ENCODE results near the gene SFN.

Gene SFN

DNA sequence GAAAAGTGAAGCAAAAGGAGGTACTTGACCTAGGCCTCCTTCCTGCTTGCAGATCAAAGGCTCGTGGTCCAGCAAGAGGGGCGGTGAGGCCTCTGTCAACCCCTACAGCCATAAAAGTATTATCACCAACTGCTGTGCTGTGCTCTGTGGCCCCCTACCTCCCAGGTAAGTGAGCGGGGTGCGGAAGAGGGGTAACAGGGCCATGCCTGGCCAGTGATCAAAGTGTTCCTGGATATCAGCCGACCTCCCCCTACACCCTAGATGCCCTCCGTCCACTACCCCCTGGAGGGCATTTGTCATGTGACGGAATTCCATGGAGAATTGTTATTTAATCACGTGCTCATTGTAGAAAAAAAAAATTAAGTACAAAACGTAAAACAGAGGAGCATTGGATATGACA lies 10.2 kb upstream of the SFN start:
- Mint-ChIP-seq H3K27ac (no peak overlapping the region), H3K4me1 (no peaks in the 10 kb centered on the region), H3K36me3 (peaks cover 29% of the 10 kb centered on the region), H3K4me3 (no peak overlapping the region), H3K9me3 (no peaks in the 10 kb centered on the region), H3K27me3 (no peaks in the 10 kb centered on the region)
- no peak for ATAC-seq (ENCODE audit: low read depth)
- no peak for DNase-seq (ENCODE audit: low spot score in 2 of 2)

DNA sequence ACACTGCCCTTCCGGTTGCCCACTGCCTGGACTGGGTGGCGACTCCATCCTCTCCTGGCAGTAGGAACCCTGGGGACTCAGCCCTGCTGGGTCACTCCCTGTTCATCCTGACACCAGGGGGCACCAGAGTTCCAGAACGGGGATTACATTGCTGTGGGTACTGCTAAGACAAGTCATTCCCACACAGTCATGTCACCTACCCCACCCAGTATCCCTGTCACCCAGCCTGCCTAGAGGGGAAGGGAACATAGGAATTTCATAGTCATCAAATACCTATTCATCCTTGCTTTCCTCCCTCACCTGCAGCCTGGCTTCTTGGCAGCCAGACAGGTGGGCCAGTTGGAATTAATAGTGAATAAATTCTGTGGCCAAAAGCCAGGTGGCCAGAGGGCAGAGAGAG lies 9.8 kb upstream of the SFN start:
- Mint-ChIP-seq H3K27ac (no peak overlapping the region), H3K36me3 (peaks cover 26% of the 10 kb centered on the region)

GRCh38 chr1:26853600-26853999 lies 9.3 kb upstream of the SFN start:
- no peaks in the 10 kb centered on the region for H3K27me3 Mint-ChIP-seq
- DNase-seq (ENCODE audit: low spot score in 2 of 2) (no peak), ATAC-seq (ENCODE audit: low read depth) (no peak)
- H3K36me3 Mint-ChIP-seq: peaks cover 24% of the 10 kb centered on the region
- H3K4me3 Mint-ChIP-seq: no peak overlapping the region
- H3K27ac Mint-ChIP-seq: no peak overlapping the region
- H3K4me1 Mint-ChIP-seq: no peaks in the 10 kb centered on the region
- no peaks in the 10 kb centered on the region for H3K9me3 Mint-ChIP-seq

More for the DNA sequence above, 9.8 kb upstream of the SFN start:
- no peaks in the 10 kb centered on the region for H3K9me3 Mint-ChIP-seq
- H3K27me3 Mint-ChIP-seq: no peaks in the 10 kb centered on the region
- H3K4me3 Mint-ChIP-seq: no peak overlapping the region
- no peaks in the 10 kb centered on the region for H3K4me1 Mint-ChIP-seq
- DNase-seq (ENCODE audit: low spot score in 2 of 2): peak; percentile 80 to 85
- ATAC-seq (ENCODE audit: low read depth): peak; percentile 97

DNA sequence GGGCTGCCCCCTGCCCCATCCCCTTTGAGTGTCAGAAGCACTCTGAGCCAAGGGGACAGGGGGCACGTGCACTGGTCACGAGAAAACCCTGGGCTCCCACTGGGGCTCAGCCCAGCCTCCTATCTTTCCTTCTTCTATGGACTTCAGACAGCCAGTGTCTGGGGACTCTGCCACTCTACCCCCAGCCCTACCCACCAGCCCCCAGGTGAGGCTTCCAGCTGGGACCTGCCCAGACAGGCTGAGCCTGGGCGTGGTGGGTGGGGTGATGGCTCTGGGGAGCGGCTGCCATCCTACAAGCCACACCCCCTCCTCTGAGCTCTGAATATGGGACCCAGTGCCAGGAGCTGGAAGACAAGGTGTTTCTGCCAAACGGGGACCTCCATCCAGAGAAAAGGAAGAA lies 8.0 kb upstream of the SFN start:
- Mint-ChIP-seq H3K4me1 (no peaks in the 10 kb centered on the region), H3K9me3 (no peaks in the 10 kb centered on the region), H3K27me3 (no peaks in the 10 kb centered on the region), H3K4me3 (no peak overlapping the region), H3K36me3 (peaks cover 20% of the 10 kb centered on the region), H3K27ac (no peak overlapping the region)
- DNase-seq (ENCODE audit: low spot score in 2 of 2) (no peak), ATAC-seq (ENCODE audit: low read depth) (no peak)

DNA sequence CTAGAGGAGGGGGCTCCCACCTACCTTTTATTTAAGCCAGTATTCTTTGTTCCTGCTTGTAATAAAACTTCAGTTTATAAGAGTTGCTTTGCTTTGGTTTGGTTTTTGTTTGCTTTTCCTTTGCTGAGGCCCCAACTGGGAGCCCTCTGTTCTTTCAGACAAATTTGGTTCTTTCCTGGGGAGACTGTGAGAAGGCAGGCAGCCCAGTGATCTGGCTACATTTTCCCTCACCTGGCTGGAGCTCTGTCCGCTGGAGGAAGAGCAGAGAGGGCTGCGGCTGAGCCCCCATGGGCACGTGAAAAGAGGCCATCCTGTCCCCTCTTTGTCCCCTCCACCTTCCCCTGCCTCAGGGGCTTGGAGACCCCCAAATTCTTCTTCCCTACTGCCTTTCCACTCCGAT lies 7.3 kb upstream of the SFN start:
- no peak for ATAC-seq (ENCODE audit: low read depth)
- H3K27ac Mint-ChIP-seq: no peak overlapping the region
- DNase-seq (ENCODE audit: low spot score in 2 of 2): no peak
- peaks cover 15% of the 10 kb centered on the region for H3K36me3 Mint-ChIP-seq
- H3K4me3 Mint-ChIP-seq: no peak overlapping the region
- no peaks in the 10 kb centered on the region for H3K4me1 Mint-ChIP-seq
- H3K9me3 Mint-ChIP-seq: no peaks in the 10 kb centered on the region
- no peaks in the 10 kb centered on the region for H3K27me3 Mint-ChIP-seq

DNA sequence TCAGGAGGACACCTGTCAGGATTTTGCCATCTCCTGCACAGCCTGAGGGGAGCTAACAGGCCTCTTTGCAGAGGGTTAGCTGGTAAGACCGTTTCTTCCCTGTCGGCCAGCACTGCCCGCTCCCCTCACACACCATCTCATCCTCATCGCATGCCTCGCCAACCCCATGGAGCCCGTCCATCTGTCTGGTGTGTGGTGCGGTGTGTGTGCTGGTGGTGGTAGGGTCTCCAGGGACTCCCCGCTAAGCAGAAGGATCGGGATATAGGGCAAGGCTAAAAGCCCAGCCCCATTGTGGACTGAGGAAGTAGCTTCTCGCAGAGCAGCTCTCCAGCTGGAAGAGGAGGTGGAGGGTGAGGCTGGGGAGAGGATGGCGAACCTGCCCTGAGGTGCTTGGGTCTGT lies 6.8 kb upstream of the SFN start:
- Mint-ChIP-seq H3K4me3 (no peak overlapping the region), H3K36me3 (peaks cover 11% of the 10 kb centered on the region), H3K27ac (no peak overlapping the region), H3K27me3 (no peaks in the 10 kb centered on the region), H3K4me1 (no peaks in the 10 kb centered on the region), H3K9me3 (no peaks in the 10 kb centered on the region)
- ATAC-seq (ENCODE audit: low read depth) (no peak), DNase-seq (ENCODE audit: low spot score in 2 of 2) (no peak)

GRCh38 chr1:26856604-26857469 lies 6.1 kb upstream of the SFN start:
- Mint-ChIP-seq H3K27me3 (no peaks in the 10 kb centered on the region), H3K27ac (no peak overlapping the region), H3K4me3 (no peak overlapping the region), H3K9me3 (no peaks in the 10 kb centered on the region), H3K36me3 (peaks cover 6% of the 10 kb centered on the region), H3K4me1 (no peaks in the 10 kb centered on the region)
- no peak for DNase-seq (ENCODE audit: low spot score in 2 of 2)
- no peak for ATAC-seq (ENCODE audit: low read depth)

DNA sequence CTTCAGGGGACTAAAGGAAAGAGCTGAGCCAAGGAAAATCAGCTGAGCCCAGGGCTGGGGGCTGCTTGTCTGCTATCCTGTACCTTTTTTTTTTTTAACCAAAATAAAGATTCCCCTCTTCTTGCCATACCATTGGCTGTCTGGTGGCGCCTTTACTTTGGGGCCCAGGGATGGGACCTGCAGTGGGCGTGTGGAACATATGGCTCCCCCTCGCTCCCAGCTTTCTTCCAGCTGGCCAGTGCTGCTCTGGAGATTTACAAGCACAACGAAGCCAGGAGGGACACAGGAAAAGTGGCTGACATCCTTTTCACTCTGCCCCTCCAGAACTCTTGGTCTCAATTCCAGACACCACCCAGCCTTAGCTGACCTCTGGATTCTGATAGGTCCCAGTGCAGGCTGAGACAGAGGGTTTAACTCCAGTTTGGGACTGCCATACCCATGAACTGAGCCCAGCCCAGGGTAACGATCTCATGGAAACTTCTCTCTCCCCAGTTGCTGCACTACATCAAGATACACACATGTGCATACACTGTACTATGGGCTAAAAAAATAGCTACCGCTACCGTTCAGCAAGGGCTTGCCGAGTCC lies 5.4 kb upstream of the SFN start:
- Mint-ChIP-seq H3K27ac (no peak overlapping the region), H3K9me3 (no peaks in the 10 kb centered on the region), H3K4me1 (no peaks in the 10 kb centered on the region), H3K27me3 (no peaks in the 10 kb centered on the region), H3K36me3 (peaks cover 5% of the 10 kb centered on the region), H3K4me3 (no peak overlapping the region)
- ATAC-seq (ENCODE audit: low read depth) (no peak), DNase-seq (ENCODE audit: low spot score in 2 of 2) (no peak)

DNA sequence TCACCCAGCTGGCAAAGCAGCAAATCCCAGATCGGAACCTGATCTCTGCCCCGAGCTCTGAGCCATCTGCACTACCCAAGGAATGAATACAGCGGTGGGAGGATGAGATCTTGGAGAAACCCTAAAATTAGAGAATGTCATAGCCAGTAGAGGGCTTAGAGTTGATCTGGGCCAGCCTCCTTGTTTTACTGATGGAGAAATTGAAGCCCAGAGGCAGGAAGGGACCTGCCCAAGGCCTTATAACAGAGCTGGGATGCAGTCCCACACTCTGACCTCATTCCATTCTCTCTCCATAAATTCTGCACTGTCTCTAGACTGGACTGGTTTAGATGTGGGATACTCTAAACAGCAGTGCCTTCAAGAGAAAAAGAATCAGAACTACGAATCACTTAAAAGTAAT lies 4.8 kb upstream of the SFN start:
- H3K36me3 Mint-ChIP-seq: peaks cover 5% of the 10 kb centered on the region
- no peak overlapping the region for H3K4me3 Mint-ChIP-seq
- no peak for DNase-seq (ENCODE audit: low spot score in 2 of 2)
- H3K4me1 Mint-ChIP-seq: no peaks in the 10 kb centered on the region
- no peaks in the 10 kb centered on the region for H3K27me3 Mint-ChIP-seq
- H3K9me3 Mint-ChIP-seq: no peaks in the 10 kb centered on the region
- no peak overlapping the region for H3K27ac Mint-ChIP-seq
- ATAC-seq (ENCODE audit: low read depth): no peak

- Mint-ChIP-seq H3K36me3 (peaks cover 5% of the 10 kb centered on the region), H3K27ac (no peak overlapping the region), H3K4me3 (no peak overlapping the region), H3K9me3 (no peaks in the 10 kb centered on the region), H3K4me1 (peaks cover 2% of the 10 kb centered on the region), H3K27me3 (no peaks in the 10 kb centered on the region)
- DNase-seq (ENCODE audit: low spot score in 2 of 2) (no peak), ATAC-seq (ENCODE audit: low read depth) (no peak)
These were observed 3.9 kb upstream of the SFN start for GRCh38 chr1:26858891-26859640.

GRCh38 chr1:26861286-26861701 lies 1.7 kb upstream of the SFN start:
- H3K27ac Mint-ChIP-seq: no peak overlapping the region
- peaks cover 5% of the 10 kb centered on the region for H3K4me1 Mint-ChIP-seq
- H3K36me3 Mint-ChIP-seq: peaks cover 3% of the 10 kb centered on the region
- ATAC-seq (ENCODE audit: low read depth) (no peak), DNase-seq (ENCODE audit: low spot score in 2 of 2) (no peak)
- no peak overlapping the region for H3K4me3 Mint-ChIP-seq
- no peaks in the 10 kb centered on the region for H3K27me3 Mint-ChIP-seq
- no peaks in the 10 kb centered on the region for H3K9me3 Mint-ChIP-seq

DNA sequence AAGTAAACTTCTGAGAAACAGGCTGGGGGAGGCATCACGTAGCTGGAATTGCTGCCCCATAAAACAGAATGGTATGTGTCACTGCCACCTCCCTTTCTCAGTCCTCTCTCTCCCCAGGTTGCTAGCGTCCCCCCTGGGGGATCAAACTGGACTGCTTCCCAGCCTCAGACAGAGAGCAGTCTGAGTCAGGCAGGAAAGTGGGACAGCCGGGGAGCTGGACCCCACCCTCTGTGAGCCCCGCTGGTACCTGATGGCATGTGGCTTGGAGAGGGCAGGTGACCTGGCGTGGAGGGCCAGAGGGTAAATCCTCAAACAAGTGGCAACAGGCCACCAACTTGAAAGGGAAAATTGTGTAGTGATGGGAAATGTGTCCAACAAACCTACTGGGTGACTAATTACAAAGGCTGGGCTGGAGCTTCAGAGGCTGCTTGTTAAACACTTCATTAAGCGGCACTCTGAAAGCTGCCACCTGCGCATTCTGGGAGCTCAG lies 1.0 kb upstream of the SFN start:
- Mint-ChIP-seq H3K27ac (peak overlapping the region; percentile 64), H3K27me3 (no peaks in the 10 kb centered on the region), H3K36me3 (no peaks in the 10 kb centered on the region), H3K9me3 (no peaks in the 10 kb centered on the region), H3K4me3 (no peak overlapping the region), H3K4me1 (peaks cover 5% of the 10 kb centered on the region)
- DNase-seq (ENCODE audit: low spot score in 2 of 2) (no peak), ATAC-seq (ENCODE audit: low read depth) (no peak)

DNA sequence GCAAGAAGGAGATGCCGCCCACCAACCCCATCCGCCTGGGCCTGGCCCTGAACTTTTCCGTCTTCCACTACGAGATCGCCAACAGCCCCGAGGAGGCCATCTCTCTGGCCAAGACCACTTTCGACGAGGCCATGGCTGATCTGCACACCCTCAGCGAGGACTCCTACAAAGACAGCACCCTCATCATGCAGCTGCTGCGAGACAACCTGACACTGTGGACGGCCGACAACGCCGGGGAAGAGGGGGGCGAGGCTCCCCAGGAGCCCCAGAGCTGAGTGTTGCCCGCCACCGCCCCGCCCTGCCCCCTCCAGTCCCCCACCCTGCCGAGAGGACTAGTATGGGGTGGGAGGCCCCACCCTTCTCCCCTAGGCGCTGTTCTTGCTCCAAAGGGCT lies 732 bp downstream of the SFN start:
- peak overlapping the region; percentile 81 for H3K27ac Mint-ChIP-seq
- DNase-seq (ENCODE audit: low spot score in 2 of 2) (no peak), ATAC-seq (ENCODE audit: low read depth) (no peak)
- peak overlapping the region; percentile 96 for H3K4me3 Mint-ChIP-seq
- H3K4me1 Mint-ChIP-seq: peaks cover 5% of the 10 kb centered on the region
- no peaks in the 10 kb centered on the region for H3K36me3 Mint-ChIP-seq
- H3K9me3 Mint-ChIP-seq: no peaks in the 10 kb centered on the region
- no peaks in the 10 kb centered on the region for H3K27me3 Mint-ChIP-seq
